Mesothelial cell of epicardium (in vitro differentiated cells): ENCODE results near the gene MRGPRF. TPM values are rescaled to one million over a fixed set of nuclear protein-coding genes. Genes with fewer than 3 reads are reported as not detected.
"Not testable (repeated sequence)": the region's sequence is repeated elsewhere in the genome, so short reads cannot be mapped to it uniquely, and the experiment has no call there.

Experiments used
- DNase-seq, 2 experiments: peaks; one replicate each; pipeline ENCODE4 v3.0.0; 2021; ENCODE audit warnings: low spot score in 2 of 2; ENCODE audit not compliant: unreplicated experiment in 2 of 2
- H3K27ac Mint-ChIP-seq: 2 replicates; pipeline ENCODE4 v1.8.0; 2021; ENCODE audit warnings: mixed read lengths
- H3K27me3 Mint-ChIP-seq: 2 replicates; pipeline ENCODE4 v1.8.0; 2021; ENCODE audit warnings: low read depth, mixed read lengths
- H3K36me3 Mint-ChIP-seq: 2 replicates; pipeline ENCODE4 v1.8.0; 2021; ENCODE audit warnings: mixed read lengths
- H3K4me1 Mint-ChIP-seq: 2 replicates; pipeline ENCODE4 v1.8.0; 2021; ENCODE audit warnings: mixed read lengths
- H3K4me3 Mint-ChIP-seq: 2 replicates; pipeline ENCODE4 v1.8.0; 2021; ENCODE audit warnings: mild to moderate bottlenecking, moderate library complexity, mixed read lengths
- H3K9me3 Mint-ChIP-seq: 2 replicates; pipeline ENCODE4 v1.8.0; 2021; ENCODE audit warnings: mixed read lengths
- CTCF ChIP-seq: fragments of 200-600 bp; sonication (generic); IDR thresholded peaks from one replicate; pipeline ENCODE4 v1.5.0; 2021; ENCODE audit warnings: antibody characterized with exemption; ENCODE audit not compliant: unreplicated experiment
- total RNA-seq: library from RNA; stranded (reverse); gene quantifications from 3 replicates; pipeline ENCODE4 v1.2.1, GENCODE V29; 2021

MRGPRF gene
- total RNA-seq, 1 donor from 2014 or later = 3.4 TPM

GRCh38 chr11:68978626-68978930 lies 34.5 kb downstream of the MRGPRF start:
- DNase-seq = no peak
- H3K4me1 Mint-ChIP-seq = peaks cover 10% of the 10 kb centered on the region
- H3K9me3 Mint-ChIP-seq = peaks cover 13% of the 10 kb centered on the region
- no peak overlapping the region for H3K4me3 Mint-ChIP-seq
- TF ChIP-seq CTCF = no peak
- H3K27me3 Mint-ChIP-seq = peaks cover 2% of the 10 kb centered on the region
- no peak overlapping the region for H3K27ac Mint-ChIP-seq
- no peaks in the 10 kb centered on the region for H3K36me3 Mint-ChIP-seq

GRCh38 chr11:68977781-68978625 lies 35.0 kb downstream of the MRGPRF start:
- TF ChIP-seq CTCF = no peak
- Mint-ChIP-seq H3K27ac (no peak overlapping the region), H3K36me3 (no peaks in the 10 kb centered on the region), H3K4me1 (peaks cover 15% of the 10 kb centered on the region), H3K27me3 (peaks cover 2% of the 10 kb centered on the region), H3K4me3 (no peak overlapping the region), H3K9me3 (peaks cover 13% of the 10 kb centered on the region)
- DNase-seq = no peak

GRCh38 chr11:68976563-68976962 lies 36.5 kb downstream of the MRGPRF start:
- H3K4me3 Mint-ChIP-seq = no peak overlapping the region
- no peak for DNase-seq
- peaks cover 22% of the 10 kb centered on the region for H3K4me1 Mint-ChIP-seq
- H3K27me3 Mint-ChIP-seq = no peaks in the 10 kb centered on the region
- H3K36me3 Mint-ChIP-seq = no peaks in the 10 kb centered on the region
- H3K9me3 Mint-ChIP-seq = no peaks in the 10 kb centered on the region
- TF ChIP-seq CTCF = no peak
- H3K27ac Mint-ChIP-seq = no peak overlapping the region

DNA sequence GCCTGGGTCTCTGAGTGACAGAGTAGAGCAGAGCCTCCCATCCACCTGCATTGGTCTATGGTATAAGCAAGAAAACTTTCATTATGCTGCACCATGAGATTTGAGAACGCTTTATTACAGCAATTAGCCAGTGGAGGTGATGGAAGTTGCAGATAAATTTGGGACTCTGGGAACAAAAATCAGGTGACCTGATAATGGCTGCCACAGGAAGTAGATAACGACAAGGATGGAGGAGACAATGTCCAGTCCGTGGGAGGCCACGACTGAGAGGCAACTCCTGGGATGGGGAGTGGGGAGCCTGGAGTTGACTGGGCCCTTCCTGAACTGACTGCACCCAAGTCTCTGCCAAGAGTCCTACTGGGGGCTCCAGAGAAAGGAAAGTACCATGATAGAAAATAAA lies 37.0 kb downstream of the MRGPRF start:
- no peaks in the 10 kb centered on the region for H3K9me3 Mint-ChIP-seq
- no peaks in the 10 kb centered on the region for H3K27me3 Mint-ChIP-seq
- no peak overlapping the region for H3K27ac Mint-ChIP-seq
- H3K36me3 Mint-ChIP-seq = no peaks in the 10 kb centered on the region
- peaks cover 22% of the 10 kb centered on the region for H3K4me1 Mint-ChIP-seq
- H3K4me3 Mint-ChIP-seq = no peak overlapping the region
- TF ChIP-seq CTCF = no peak
- no peak for DNase-seq

DNA sequence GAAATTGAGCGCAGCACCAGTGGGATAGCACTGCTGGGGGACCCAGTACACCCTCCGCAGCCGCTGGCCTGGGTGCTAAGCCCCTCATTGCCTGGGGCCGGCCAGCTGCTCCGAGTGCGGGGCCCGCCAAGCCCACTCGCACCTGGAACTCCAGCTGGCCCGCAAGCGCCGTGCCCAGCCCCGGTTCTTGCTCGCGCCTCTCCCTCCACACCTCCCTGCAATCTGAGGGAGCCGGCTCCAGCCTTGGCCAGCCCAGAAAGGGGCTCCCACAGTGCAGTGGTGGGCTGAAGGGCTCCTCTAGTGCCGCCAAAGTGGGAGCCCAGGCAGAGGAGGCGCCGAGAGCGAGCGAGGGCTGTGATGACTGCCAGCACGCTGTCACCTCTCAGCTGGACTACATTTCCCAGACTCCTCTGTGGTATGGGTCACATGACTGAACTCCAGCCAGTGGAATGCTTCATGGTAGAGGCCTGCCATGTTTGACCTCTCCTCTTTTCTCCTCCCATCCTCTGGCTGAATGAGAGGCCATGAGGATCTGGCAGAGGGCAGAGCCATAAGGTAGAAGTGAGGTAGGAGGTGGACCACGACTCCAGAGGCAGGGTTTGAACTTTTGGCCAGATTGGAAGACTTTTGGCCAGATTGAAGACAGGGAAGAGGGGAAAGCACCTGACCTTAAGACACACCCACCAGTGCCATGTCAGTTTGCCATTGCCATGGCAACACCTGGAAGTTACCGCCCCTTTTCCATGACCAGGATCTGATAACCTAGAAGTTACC lies 38.4 kb downstream of the MRGPRF start:
- Mint-ChIP-seq H3K9me3 (no peaks in the 10 kb centered on the region), H3K4me3 (no peak overlapping the region), H3K27me3 (no peaks in the 10 kb centered on the region), H3K27ac (no peak overlapping the region), H3K36me3 (no peaks in the 10 kb centered on the region), H3K4me1 (peaks cover 22% of the 10 kb centered on the region)
- DNase-seq = no peak
- no peak for TF ChIP-seq CTCF

GRCh38 chr11:68973706-68974105 lies 39.3 kb downstream of the MRGPRF start:
- H3K27me3 Mint-ChIP-seq, H3K27ac Mint-ChIP-seq, H3K9me3 Mint-ChIP-seq, DNase-seq, H3K4me3 Mint-ChIP-seq, H3K36me3 Mint-ChIP-seq: not testable (repeated sequence)
- H3K4me1 Mint-ChIP-seq = peaks cover 22% of the 10 kb centered on the region
